Measurements from ENCODE around the gene CLASP2. TPM values are rescaled to one million over a fixed set of nuclear protein-coding genes. Genes with fewer than 3 reads are reported as not detected.

The CLASP2 gene
- total RNA-seq, 2 experiments from 2014 or later: 63.4 to 73.1 TPM

DNA sequence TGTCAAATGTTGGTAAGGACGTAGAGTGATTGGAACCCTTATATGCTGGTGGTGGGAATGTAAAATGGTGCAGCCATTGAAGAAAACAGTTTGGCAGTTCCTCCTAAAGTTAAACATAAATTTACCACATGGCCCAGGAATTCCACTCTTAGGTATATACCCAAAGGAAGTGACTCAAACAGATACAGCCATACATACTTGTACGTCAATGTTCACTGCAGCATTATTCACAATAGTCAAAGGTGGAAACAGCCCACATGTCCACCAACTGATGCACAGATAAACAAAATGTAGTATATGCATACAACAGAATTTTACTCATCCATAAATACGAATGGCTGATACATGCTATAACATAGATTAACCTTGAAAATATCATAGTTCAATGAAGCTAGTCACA is 13.2 kb downstream of the CLASP2 start:
- H3K4me3 Mint-ChIP-seq: no peak overlapping the region
- H3K27me3 Mint-ChIP-seq: no peaks in the 10 kb centered on the region
- H3K4me3 ChIP-seq (ENCODE audit: low read length): no peak overlapping the region
- no peak overlapping the region for H3K27ac ChIP-seq (ENCODE audit: low read depth in 1 of 2, low read length in 2 of 2)
- ATAC-seq (ENCODE audit: poor library complexity) (no peak), DNase-seq (no peak)
- peaks cover 57% of the 10 kb centered on the region for H3K4me1 Mint-ChIP-seq (ENCODE audit: low read depth)
- H3K27me3 ChIP-seq (ENCODE audit: control insufficient read depth in 1 of 2, insufficient read depth in 2 of 2, low read length in 2 of 2): no peaks in the 10 kb centered on the region
- TF ChIP-seq, protein P1, sequence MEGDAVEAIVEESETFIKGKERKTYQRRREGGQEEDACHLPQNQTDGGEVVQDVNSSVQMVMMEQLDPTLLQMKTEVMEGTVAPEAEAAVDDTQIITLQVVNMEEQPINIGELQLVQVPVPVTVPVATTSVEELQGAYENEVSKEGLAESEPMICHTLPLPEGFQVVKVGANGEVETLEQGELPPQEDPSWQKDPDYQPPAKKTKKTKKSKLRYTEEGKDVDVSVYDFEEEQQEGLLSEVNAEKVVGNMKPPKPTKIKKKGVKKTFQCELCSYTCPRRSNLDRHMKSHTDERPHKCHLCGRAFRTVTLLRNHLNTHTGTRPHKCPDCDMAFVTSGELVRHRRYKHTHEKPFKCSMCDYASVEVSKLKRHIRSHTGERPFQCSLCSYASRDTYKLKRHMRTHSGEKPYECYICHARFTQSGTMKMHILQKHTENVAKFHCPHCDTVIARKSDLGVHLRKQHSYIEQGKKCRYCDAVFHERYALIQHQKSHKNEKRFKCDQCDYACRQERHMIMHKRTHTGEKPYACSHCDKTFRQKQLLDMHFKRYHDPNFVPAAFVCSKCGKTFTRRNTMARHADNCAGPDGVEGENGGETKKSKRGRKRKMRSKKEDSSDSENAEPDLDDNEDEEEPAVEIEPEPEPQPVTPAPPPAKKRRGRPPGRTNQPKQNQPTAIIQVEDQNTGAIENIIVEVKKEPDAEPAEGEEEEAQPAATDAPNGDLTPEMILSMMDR (IDR thresholded peaks at IDR 0.05): no peak
- ChIA-PET POLR2A (no interaction called here), CTCF (no interaction called here)
- peaks cover 8% of the 10 kb centered on the region for H3K9me3 Mint-ChIP-seq
- no peak overlapping the region for H3K27ac Mint-ChIP-seq
- H3K9me3 ChIP-seq (ENCODE audit: control insufficient read depth in 1 of 2, insufficient read depth in 1 of 2, low read length in 2 of 2): peaks cover 10 to 19% of the 10 kb centered on the region in 2 experiments
- H3K36me3 Mint-ChIP-seq (ENCODE audit: low read depth): peaks cover 76% of the 10 kb centered on the region
- no peaks in the 10 kb centered on the region for H3K36me3 ChIP-seq (ENCODE audit: insufficient read depth, low read length)
- intact Hi-C loops (cut with DNase I, micrococcal nuclease): no loop called here
- H3K4me1 ChIP-seq (ENCODE audit: insufficient read depth, low read length): no peaks in the 10 kb centered on the region

- H3K4me1 Mint-ChIP-seq (ENCODE audit: low read depth): peaks cover 54% of the 10 kb centered on the region
- no peak overlapping the region for H3K27ac Mint-ChIP-seq
- ChIA-PET POLR2A (no interaction called here), CTCF (no interaction called here)
- peaks cover 2% of the 10 kb centered on the region for H3K36me3 ChIP-seq (ENCODE audit: insufficient read depth, low read length)
- H3K4me3 ChIP-seq (ENCODE audit: low read length): no peak overlapping the region
- H3K27me3 ChIP-seq (ENCODE audit: control insufficient read depth in 1 of 2, insufficient read depth in 2 of 2, low read length in 2 of 2): no peaks in the 10 kb centered on the region
- no peak for DNase-seq
- TF ChIP-seq, protein P1 (IDR thresholded peaks at IDR 0.05): no peak
- intact Hi-C loops (cut with DNase I, micrococcal nuclease): no loop called here
- no peak overlapping the region for H3K4me3 Mint-ChIP-seq
- H3K27ac ChIP-seq (ENCODE audit: low read depth in 1 of 2, low read length in 2 of 2): no peak overlapping the region
- H3K9me3 Mint-ChIP-seq: peaks cover 10% of the 10 kb centered on the region
- no peak for ATAC-seq (ENCODE audit: poor library complexity)
- H3K36me3 Mint-ChIP-seq (ENCODE audit: low read depth): peaks cover 79% of the 10 kb centered on the region
- H3K27me3 Mint-ChIP-seq: no peaks in the 10 kb centered on the region
- H3K4me1 ChIP-seq (ENCODE audit: insufficient read depth, low read length): no peaks in the 10 kb centered on the region
- H3K9me3 ChIP-seq (ENCODE audit: control insufficient read depth in 1 of 2, insufficient read depth in 1 of 2, low read length in 2 of 2): peaks cover 5 to 14% of the 10 kb centered on the region in 2 experiments
Measured at GRCh38 chr3:33699275-33699674, 18.8 kb downstream of the CLASP2 start.

GRCh38 chr3:33694944-33695343 is 23.1 kb downstream of the CLASP2 start:
- no peak overlapping the region for H3K27ac ChIP-seq (ENCODE audit: low read depth in 1 of 2, low read length in 2 of 2)
- intact Hi-C loops (cut with DNase I, micrococcal nuclease): no loop called here
- H3K4me3 ChIP-seq (ENCODE audit: low read length): no peak overlapping the region
- no peaks in the 10 kb centered on the region for H3K9me3 ChIP-seq (ENCODE audit: control insufficient read depth in 1 of 2, insufficient read depth in 1 of 2, low read length in 2 of 2)
- ATAC-seq (ENCODE audit: poor library complexity) (no peak), DNase-seq (no peak)
- peaks cover 48% of the 10 kb centered on the region for H3K4me1 Mint-ChIP-seq (ENCODE audit: low read depth)
- H3K4me3 Mint-ChIP-seq: no peak overlapping the region
- no peak overlapping the region for H3K27ac Mint-ChIP-seq
- H3K36me3 ChIP-seq (ENCODE audit: insufficient read depth, low read length): peaks cover 9% of the 10 kb centered on the region
- no peaks in the 10 kb centered on the region for H3K27me3 Mint-ChIP-seq
- no peaks in the 10 kb centered on the region for H3K27me3 ChIP-seq (ENCODE audit: control insufficient read depth in 1 of 2, insufficient read depth in 2 of 2, low read length in 2 of 2)
- H3K4me1 ChIP-seq (ENCODE audit: insufficient read depth, low read length): no peaks in the 10 kb centered on the region
- TF ChIP-seq, protein P1 (IDR thresholded peaks at IDR 0.05): no peak
- H3K36me3 Mint-ChIP-seq (ENCODE audit: low read depth): peaks cover 65% of the 10 kb centered on the region
- H3K9me3 Mint-ChIP-seq: peaks cover 2% of the 10 kb centered on the region
- CTCF ChIA-PET: no interaction called here
- POLR2A ChIA-PET: no interaction called here

Measured in CD4-positive, alpha-beta T cell (primary cell).